ENCODE results near the gene KCNK16.

Gene KCNK16

DNA sequence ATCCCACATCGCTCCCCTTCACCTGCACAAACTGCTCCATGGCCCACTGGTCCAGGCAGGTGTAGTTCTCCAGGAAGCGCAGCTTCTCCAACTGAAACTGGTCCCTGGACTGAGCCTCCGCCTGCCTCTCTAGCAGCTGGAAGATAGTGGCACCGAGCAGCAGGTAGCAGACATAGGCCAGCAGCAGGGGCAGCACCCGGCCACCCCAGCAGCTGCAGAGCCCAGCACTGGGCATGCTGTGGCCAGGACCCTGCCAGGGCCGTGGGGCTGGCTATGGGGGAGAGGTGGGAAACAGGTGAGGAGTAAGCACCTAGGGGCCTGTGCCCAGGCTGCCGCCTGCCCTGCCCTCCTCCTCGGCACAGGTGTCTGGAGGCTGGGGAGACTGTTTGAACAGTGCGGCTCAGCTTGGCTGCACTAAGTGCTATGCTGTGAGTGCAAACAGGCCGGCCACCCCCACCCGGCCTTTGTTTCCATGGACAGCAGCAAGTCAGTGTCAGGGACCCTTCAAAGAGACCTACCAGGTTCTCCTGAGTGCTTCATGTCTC is at the start of gene KCNK16:
Gene KCNK16 (minus strand): TSS at position 397 of the 545 bp plus-strand sequence. CDS start 162 bp downstream, at position 235.
- no peak for DNase-seq

DNA sequence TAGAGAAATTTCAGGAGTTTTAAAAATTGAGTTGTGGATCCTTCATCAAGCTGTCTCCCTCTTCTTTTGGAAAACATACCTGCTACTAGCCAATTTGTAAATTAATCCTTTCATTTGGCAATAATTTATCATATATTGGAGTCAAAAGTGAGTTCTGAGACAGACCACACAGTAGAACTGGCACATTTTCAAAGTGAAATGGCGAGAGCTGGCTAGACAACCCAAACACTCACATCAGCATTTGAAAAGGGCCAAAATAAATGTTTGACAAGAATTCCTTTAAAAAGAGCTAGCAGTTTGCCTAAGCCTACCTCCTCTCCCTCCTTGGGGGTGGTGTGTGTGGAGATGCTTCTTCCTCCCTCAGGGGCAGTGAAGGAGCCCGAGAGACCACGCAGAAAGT is 47.9 kb upstream of the KCNK16 start:
- no peak for DNase-seq

DNA sequence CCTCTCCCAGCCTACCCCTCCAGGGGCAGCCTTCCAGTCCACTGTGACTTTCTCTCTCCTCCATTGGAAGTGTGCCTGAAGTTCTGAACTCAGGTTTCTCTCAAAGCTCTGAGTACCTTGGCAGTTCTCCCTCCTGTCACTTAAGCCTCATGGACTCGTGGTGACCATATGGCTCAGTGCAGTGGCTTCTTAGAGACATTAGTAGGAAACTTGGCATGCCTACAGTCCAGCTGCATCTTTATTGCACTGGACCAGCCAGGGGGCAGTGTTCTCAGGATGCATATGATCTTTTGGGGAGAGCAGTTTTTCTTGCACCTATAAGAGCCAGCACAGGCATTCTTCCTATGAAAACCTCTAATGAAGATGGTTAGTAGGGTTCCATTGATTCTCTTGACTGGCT is 47.5 kb upstream of the KCNK16 start:
- no peak for DNase-seq

DNA sequence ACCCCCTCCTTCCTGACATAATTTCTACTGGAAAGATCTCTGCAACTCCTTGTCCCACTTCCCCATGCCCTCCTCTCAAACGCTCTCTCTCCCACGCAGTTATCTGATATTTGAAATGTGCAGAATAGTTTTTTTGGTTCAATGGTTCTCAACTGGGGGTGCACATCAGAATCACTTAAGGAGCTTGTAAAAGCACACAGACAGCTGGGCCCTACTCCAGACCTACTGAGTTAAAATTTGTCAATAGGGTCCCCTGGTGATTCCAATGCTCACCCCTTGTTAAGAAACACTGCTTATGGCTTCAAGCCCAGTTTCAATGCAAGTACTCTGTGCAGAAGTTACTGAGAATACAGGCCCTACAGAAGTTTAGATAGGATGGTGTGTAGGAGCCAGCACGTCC is 45.2 kb upstream of the KCNK16 start:
- no peak for DNase-seq

GRCh38 chr6:39366931-39367618 is 44.6 kb upstream of the KCNK16 start:
- DNase-seq, result no peak

DNA sequence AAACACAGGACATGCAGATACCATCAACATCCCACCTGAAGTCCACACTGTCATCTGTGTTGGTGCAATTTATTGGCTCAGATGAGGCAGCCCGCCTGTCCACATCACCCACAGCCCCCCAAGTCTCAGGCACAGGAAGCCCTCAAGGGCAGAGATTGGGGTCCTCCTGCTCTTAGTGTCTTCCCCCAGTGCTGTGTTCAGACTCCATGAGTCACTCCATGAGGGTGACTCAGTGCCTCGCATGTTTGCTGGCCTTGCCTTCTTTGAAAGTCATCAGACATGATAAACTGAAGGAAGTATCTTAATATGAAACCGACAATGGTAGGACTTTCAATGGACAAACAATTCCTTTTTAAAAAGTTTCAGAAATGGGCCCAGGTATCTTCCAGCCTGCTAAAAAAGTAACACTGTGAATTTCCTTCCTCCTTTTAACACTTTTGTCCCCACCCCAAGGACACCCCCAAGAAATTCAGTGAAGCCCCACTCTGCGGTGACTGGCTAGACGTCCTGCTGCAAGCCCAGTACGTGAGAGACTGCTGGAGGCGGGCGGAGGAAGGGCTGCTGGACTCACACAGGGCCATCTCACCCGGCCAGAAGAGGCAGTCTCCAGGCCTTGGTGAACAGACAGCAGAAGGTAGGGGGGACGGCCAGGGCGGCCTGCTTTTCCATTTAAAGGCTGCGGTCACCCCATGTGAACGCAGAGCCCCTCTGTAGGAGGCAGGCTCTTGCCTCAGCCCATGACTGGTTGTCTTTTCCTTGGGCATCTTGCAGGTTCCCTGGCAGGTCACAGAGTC is 43.0 kb upstream of the KCNK16 start:
- DNase-seq, result no peak

- DNase-seq, result no peak
Measured at GRCh38 chr6:39363280-39363679, 40.8 kb upstream of the KCNK16 start.

DNA sequence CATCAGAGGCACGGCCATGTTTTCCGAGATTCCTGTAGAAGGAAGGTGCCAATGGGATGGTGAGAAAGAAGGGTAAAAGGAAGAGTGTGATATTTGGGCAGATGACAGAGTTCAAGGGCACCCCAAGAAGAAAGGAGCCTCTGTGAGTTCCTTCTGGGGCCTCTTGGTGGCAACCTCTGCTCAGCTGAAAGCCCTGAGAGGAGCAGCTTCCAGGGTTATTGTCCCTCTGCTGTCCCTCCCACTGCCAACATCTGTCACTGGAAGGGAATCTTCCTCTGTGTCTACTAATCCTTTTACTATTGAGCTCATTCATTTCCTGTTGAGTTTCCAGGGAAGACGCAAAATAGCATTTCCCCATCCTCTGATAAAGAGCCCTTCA is 40.0 kb upstream of the KCNK16 start:
- peak; percentile 24 for DNase-seq

- DNase-seq, result peak; percentile 69
Measured at GRCh38 chr6:39361657-39362486, 39.4 kb upstream of the KCNK16 start.

DNA sequence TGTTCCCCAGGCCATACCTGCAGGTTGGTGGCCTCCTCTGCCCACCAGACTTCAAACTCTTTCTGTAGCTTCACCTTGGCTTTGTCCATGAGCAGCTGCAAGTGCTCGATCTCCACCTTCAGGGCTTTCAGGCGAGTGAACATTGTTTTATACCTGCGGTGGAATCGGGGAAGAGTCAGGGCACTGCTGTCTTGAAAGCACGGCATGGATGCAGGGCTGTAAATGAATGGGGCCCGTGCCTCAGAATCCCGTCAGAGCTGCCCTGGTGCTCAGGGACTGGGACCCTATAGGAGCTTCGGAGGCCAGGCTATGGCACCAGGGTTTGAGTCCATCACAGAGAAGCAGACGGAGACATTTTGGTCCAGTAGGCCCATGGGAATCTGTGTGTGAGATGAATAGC is 37.9 kb upstream of the KCNK16 start:
- no peak for DNase-seq

DNA sequence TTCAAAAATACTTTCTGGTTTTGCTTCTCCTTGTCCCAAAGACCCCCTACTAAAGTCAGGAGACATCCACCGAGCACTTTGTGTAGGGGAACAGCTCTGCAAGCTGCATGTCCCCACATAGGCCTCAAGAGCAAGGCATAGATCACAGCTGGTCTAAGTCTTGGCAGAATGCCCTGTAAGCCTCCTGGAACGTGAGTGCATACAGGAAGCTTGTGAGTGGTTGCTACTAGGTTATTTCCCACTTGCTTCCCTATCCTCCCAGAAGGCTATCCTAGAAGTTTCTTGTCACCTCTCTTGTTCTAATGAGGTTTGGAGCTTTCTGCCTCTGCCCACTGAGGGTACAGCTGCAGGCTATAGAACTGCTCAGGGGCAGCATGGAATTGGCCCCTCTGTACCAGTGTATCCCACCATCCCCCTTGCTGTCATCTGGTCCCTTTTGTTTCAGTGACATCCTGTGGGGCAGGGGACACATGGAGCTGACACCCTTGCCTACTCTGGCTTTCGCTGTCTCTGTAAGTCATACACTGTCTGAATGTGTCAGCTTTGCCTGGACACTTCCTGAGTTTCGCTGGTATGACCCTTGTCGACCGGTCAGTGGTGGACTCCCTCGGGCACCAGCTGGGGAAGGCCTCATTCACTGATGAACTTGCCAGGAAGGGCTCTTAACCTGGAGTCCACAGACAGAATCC is 35.6 kb upstream of the KCNK16 start:
- DNase-seq, result peak; percentile 80

- DNase-seq, result no peak
Measured at GRCh38 chr6:39353698-39354315, 31.3 kb upstream of the KCNK16 start.

DNA sequence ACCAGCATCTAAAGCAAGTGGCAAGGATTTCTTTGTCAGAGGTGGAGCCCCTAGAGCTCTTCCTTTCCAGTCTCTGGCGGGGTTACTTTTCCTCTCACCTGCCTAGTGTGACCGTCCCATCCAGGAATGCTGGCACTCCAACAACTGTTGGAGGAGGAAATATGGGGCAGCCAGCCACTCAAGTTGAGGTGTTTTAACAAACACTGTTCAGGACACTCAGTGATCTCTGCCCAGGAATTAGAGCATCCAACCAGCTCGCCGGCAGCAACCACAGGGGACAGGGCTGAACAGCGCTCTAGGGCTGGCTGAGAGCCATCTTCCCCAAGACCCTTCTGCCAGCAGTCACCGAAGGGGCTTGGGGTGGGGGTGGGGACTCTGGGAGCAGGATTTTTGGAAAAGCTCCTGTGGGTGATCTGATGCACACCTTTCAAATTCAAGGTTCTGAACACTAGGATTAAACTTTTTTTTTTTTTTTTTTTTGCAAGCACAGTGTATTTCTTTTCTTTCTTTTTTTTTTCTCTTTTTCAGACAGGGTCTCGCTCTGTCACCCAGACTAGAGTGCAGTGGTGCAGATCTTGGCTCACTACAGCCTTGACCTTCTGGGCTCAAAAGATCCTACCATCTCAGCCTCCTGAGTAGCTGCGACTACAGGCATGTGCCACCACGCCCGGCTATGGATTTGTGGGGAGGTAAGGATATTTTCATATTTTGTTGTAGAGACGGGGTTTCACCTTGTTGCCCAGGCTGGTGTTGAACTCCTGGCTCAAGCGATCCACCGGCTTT is 28.4 kb upstream of the KCNK16 start:
- no peak for DNase-seq

DNA sequence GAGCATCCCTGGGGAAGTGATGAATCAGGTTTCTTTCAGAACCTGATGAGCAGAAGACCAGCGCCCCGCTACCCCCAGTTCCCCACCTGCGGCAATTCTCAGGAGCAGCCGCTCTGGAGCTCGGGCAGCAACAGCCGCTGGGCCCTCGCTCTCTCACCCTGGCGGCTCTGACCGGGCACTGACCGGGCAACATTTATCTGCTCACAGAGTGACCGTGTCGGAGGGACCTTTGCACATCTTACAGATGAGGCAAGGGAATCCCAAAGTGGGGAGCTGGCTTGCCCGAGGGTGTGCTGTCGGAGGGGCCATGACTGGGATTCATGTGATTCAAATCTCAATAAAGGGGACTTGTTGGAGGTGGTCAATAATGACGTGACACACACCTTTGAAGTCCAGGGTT is 26.2 kb upstream of the KCNK16 start:
- DNase-seq, result no peak

- DNase-seq, result peak; percentile 27
Measured at GRCh38 chr6:39347906-39348585, 25.5 kb upstream of the KCNK16 start.

DNA sequence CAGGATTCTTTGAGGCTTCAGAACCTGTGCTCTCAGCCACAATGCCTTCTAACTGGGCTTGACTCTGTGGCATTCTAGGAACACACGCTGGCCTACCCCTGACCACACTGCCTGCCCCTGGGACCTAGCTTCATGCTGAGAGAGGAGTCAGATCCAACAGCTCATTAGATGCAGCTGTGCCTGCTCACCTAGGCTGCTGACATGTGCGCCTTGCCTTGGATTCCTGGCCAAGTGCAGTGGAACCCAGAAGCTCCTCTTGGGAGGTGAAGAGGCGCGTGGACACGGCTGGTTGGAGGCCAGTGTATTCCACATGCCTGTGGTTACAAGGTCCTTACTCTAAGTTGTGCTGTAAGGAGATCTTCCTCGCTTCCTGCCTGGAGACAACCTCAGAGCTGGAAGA is 24.7 kb upstream of the KCNK16 start:
- DNase-seq, result no peak

DNA sequence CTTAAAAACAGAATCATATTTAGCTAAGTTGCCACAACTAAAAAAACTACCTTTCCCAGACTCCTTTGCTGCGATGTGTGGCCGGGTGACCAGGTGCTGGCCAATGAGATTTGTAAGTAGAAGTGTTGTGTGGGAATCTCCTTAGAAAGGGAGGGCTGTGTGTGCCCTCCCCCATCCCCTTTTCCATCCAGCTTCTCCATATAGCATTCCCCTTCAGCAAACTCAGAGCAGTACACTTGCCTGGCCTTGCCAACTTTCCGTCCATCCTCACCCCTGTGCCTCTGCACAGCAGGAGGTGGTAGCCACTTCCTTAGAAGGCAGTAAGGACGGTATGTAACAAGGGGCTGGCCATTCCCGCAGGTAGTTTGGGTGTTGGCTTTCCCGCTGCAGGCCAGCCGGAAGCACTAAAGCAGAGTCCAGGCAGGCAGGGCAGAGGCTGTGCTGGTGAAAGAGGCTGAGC is 22.3 kb upstream of the KCNK16 start:
- no peak for DNase-seq

DNA sequence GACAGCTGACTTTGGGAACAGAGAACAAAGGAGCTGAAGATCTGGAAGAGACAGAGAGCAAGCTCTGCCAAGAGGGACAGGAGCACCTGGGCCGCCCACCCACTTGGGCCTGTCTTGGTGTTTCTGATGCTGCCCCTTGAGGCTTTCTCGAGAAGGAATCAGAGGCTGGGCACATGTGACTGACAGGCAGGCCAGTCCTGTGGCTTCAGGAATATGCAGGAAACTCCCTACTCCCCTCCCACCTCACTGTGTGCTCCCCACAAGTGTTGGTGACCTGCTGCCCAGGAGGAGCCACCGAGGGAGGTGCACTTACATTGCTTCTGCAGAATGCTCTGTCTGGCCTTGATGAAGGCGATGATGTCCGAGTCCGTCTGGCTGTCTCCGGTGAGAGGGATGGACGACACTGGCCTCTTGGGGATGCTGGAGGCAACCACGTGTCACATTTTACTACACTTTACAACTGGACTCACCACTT is 20.9 kb upstream of the KCNK16 start:
- DNase-seq, result no peak

DNA sequence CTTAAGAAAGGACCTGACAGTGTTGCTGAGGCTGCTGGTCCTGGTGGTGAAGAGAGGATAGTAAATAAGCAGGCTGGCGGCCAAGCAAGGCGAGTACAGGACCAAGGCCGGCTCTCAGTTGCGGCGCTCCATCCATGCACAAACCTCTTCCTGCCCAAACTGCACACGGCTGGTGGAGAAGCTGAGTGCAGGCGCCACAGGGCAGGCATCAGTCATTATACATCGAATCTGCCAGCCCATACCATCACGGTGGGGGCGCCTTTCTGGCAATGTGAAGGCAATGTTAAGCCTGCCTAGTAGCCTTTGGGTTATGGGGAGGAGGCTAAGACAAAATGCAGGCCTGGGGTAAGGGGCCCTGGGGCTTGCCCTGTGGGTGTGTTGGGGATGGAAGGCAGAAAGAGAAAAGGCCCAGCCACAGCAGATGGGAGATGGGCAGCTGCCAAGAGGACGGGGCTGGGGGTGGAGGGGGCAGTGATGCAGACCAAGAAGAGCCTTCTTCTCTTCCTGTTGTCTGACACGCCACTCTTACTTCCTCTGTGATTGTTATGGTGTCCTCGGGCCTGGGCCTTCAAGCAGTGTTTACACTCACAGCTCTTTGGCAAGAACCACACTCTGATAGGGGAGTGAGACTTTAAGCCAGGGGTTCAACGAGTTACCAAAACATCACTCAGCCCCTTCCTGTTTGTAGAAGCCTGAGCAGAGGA is 20.3 kb upstream of the KCNK16 start:
- no peak for DNase-seq

GRCh38 chr6:39341937-39342336 is 19.4 kb upstream of the KCNK16 start:
- DNase-seq, result no peak
